ENCODE results near the gene ZNF582. TPM values are rescaled to one million over a fixed set of nuclear protein-coding genes. Genes with fewer than 3 reads are reported as not detected.

The ZNF582 gene
- 1 to 10 TPM; 4.0 to 4.4 TPM for total RNA-seq
- long read RNA-seq, partial matches to known transcripts, result 0 of 4 reads
- long read RNA-seq, other reads (novel, unspliced or antisense), result 1 of 4 reads

- DNase-seq (peak; percentile 99), ATAC-seq (peak; percentile 99 to 100)
- intact Hi-C loops (cut with DNase I), result no loop called here
Measured at GRCh38 chr19:56393119-56394012, at the start of gene ZNF582. TSS of gene ZNF582 (minus strand) at chr19:56393534. CDS start at chr19:56391752, 1,782 bp downstream.

- intact Hi-C loops (cut with DNase I), result no loop called here
- ATAC-seq (no peak), DNase-seq (no peak)
Measured at GRCh38 chr19:56441206-56441792, 48.0 kb upstream of the ZNF582 start.

GRCh38 chr19:56423985-56424353 is 30.6 kb upstream of the ZNF582 start:
- DNase-seq, result no peak
- ATAC-seq, result no peak
- intact Hi-C loops (cut with DNase I), result no loop called here

- DNase-seq, result no peak
- intact Hi-C loops (cut with DNase I), result no loop called here
- ATAC-seq, result no peak
Measured at GRCh38 chr19:56423276-56423984, 30.1 kb upstream of the ZNF582 start.

- no peak for ATAC-seq
- DNase-seq, result no peak
- intact Hi-C loops (cut with DNase I), result loop anchor here in 1 of 2 donors (10.0 kb wide), 1 partner anchor 130 kb away; the partner anchor contains the start of gene ZFP28
Measured at GRCh38 chr19:56405062-56405461, 11.7 kb upstream of the ZNF582 start.

- ATAC-seq (no peak), DNase-seq (no peak)
- intact Hi-C loops (cut with DNase I), result loop anchor here in 1 of 2 donors (10.0 kb wide), 1 partner anchor 130 kb away; the partner anchor contains the start of gene ZFP28
Measured at GRCh38 chr19:56404705-56405056, 11.3 kb upstream of the ZNF582 start.

- intact Hi-C loops (cut with DNase I), result loop anchor here in 1 of 2 donors (10.0 kb wide), 1 partner anchor 131 kb away; the partner anchor contains the start of gene ZFP28
- DNase-seq, result peak; percentile 97
- peak; percentile 99 for ATAC-seq
Measured at GRCh38 chr19:56403764-56404704, 10.7 kb upstream of the ZNF582 start, which contains the start of gene ZNF583. TSS of gene ZNF583 (plus strand) at chr19:56404332. CDS start at chr19:56407115, 2,783 bp downstream.

- ATAC-seq, result no peak
- DNase-seq, result no peak
- intact Hi-C loops (cut with DNase I), result loop anchor here in 1 of 2 donors (10.0 kb wide), 1 partner anchor 132 kb away; the partner anchor contains the start of gene ZFP28
Measured at GRCh38 chr19:56403261-56403660, 9.9 kb upstream of the ZNF582 start.

- DNase-seq (no peak), ATAC-seq (no peak)
- intact Hi-C loops (cut with DNase I), result loop anchor here in 1 of 2 donors (10.0 kb wide), 1 partner anchor 134 kb away; the partner anchor contains the start of gene ZFP28
Measured at GRCh38 chr19:56400485-56400884, 7.2 kb upstream of the ZNF582 start.

- ATAC-seq (no peak), DNase-seq (no peak)
- intact Hi-C loops (cut with DNase I), result no loop called here
Measured at GRCh38 chr19:56398809-56399208, 5.5 kb upstream of the ZNF582 start.

- intact Hi-C loops (cut with DNase I), result no loop called here
- DNase-seq, result no peak
- ATAC-seq, result no peak
Measured at GRCh38 chr19:56383826-56384605, 9.3 kb downstream of the ZNF582 start.

GRCh38 chr19:56377105-56377924 is 16.0 kb downstream of the ZNF582 start:
- DNase-seq (no peak), ATAC-seq (no peak)
- intact Hi-C loops (cut with DNase I), result no loop called here

- intact Hi-C loops (cut with DNase I), result no loop called here
- ATAC-seq (no peak), DNase-seq (no peak)
Measured at GRCh38 chr19:56372281-56372680, 21.1 kb downstream of the ZNF582 start.

- intact Hi-C loops (cut with DNase I), result no loop called here
- ATAC-seq, result no peak
- no peak for DNase-seq
Measured at GRCh38 chr19:56369886-56370676, 23.3 kb downstream of the ZNF582 start.

- ATAC-seq, result peak; percentile 97 to 99
- intact Hi-C loops (cut with DNase I), result no loop called here
Measured at GRCh38 chr19:56367829-56368711, 25.3 kb downstream of the ZNF582 start.

More at GRCh38 chr19:56367829-56368711, 25.3 kb downstream of the ZNF582 start:
- peak; percentile 98 for DNase-seq
